Measurements from ENCODE around the gene TJP1. TPM values are rescaled to one million over a fixed set of nuclear protein-coding genes. Genes with fewer than 3 reads are reported as not detected.

The TJP1 gene
- polyA plus RNA-seq, 1 donor (not counting 4 experiments of a cell fraction or from before 2014, with no cell fraction given): 54.7 TPM

DNA sequence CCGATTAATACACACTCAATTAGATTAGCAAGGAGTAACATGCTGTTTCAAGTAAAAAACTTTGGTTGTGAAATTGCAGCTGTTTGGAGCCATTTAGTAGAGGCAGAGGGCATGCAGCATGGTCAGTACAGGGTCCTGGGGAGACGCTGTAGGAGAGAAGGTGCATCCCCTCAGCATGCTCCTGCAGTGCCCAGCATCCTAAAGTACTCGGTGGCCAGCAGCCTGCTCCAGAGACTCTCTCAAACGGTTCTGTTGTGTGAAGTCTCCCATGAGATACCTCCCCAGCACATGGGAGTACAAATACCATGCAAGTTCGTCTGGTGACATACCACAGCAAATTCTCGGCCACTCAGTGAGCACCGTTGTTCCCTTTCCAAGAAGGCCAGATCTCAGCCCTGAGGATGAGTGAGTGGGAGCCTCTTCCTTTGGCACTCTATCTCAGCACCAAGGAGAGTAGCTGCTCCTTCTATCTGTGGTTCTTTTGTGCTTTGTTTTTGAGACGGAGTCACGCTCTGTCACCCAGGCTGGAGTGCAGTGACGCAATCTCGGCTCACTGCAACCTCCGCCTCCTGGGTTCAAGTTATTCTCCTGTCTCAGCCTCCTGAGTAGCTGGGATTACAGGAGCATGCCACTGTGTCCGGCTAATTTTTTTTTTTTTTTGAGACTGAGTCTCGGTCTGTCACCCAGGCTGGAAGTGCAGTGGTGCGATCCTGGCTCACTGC is 72.7 kb downstream of the TJP1 start:
- DNase-seq (ENCODE audit: low read depth, low spot score) (no peak), FAIRE-seq (no peak)
- no peak overlapping the region for H3K4me2 ChIP-seq (ENCODE audit: control insufficient read depth, extremely low read depth, insufficient read depth, low read depth, low read length)
- H3K4me1 ChIP-seq (ENCODE audit: control insufficient read depth, extremely low read depth, insufficient read depth, low read length): no peaks in the 10 kb centered on the region
- H3K27ac ChIP-seq (ENCODE audit: control insufficient read depth, insufficient read depth, low read length): no peak overlapping the region
- peaks cover 2 to 8% of the 10 kb centered on the region in 2 experiments for H3K36me3 ChIP-seq (ENCODE audit: control insufficient read depth in 2 of 2, extremely low read depth in 1 of 2, insufficient read depth in 2 of 2, low read length in 2 of 2)
- no peaks in the 10 kb centered on the region for H3K9me1 ChIP-seq (ENCODE audit: control insufficient read depth, extremely low read depth, insufficient read depth, low read length)
- H3K4me3 ChIP-seq (ENCODE audit: control insufficient read depth in 2 of 3, extremely low read depth in 1 of 3, insufficient read depth in 2 of 3, low read depth in 1 of 3, low read length in 3 of 3): no peak overlapping the region
- H2AFZ ChIP-seq (ENCODE audit: control insufficient read depth, low read length): no peak overlapping the region
- no peaks in the 10 kb centered on the region for H4K20me1 ChIP-seq (ENCODE audit: control insufficient read depth, extremely low read depth, insufficient read depth, low read length)
- no peaks in the 10 kb centered on the region for H3K27me3 ChIP-seq (ENCODE audit: control insufficient read depth, extremely low read depth, insufficient read depth, low read length)
- peaks cover 10% of the 10 kb centered on the region for H3K79me2 ChIP-seq (ENCODE audit: control insufficient read depth, insufficient read depth, low read length)
- TF ChIP-seq EZH2 (IDR thresholded peaks at IDR 0.05; ENCODE audit: low read length): no peak
- TF ChIP-seq, protein P1, sequence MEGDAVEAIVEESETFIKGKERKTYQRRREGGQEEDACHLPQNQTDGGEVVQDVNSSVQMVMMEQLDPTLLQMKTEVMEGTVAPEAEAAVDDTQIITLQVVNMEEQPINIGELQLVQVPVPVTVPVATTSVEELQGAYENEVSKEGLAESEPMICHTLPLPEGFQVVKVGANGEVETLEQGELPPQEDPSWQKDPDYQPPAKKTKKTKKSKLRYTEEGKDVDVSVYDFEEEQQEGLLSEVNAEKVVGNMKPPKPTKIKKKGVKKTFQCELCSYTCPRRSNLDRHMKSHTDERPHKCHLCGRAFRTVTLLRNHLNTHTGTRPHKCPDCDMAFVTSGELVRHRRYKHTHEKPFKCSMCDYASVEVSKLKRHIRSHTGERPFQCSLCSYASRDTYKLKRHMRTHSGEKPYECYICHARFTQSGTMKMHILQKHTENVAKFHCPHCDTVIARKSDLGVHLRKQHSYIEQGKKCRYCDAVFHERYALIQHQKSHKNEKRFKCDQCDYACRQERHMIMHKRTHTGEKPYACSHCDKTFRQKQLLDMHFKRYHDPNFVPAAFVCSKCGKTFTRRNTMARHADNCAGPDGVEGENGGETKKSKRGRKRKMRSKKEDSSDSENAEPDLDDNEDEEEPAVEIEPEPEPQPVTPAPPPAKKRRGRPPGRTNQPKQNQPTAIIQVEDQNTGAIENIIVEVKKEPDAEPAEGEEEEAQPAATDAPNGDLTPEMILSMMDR (optimal IDR thresholded peaks at IDR 0.05 in 1 of 3, IDR thresholded peaks at IDR 0.05 in 1 of 3, conservative IDR thresholded peaks at IDR 0.05 in 1 of 3; ENCODE audit: extremely low read depth in 1 of 3, insufficient read depth in 2 of 3, low read length in 3 of 3): no peak
- H3K9me3 ChIP-seq (ENCODE audit: control insufficient read depth, low read depth, low read length): no peaks in the 10 kb centered on the region
- dilution Hi-C loops (cut with MboI; ENCODE audit: extremely low pct_ligation_motif_present, low sequenced_read_pairs): no loop called here
- no peak overlapping the region for H3K9ac ChIP-seq (ENCODE audit: control insufficient read depth, extremely low read depth, insufficient read depth, low read length)

DNA sequence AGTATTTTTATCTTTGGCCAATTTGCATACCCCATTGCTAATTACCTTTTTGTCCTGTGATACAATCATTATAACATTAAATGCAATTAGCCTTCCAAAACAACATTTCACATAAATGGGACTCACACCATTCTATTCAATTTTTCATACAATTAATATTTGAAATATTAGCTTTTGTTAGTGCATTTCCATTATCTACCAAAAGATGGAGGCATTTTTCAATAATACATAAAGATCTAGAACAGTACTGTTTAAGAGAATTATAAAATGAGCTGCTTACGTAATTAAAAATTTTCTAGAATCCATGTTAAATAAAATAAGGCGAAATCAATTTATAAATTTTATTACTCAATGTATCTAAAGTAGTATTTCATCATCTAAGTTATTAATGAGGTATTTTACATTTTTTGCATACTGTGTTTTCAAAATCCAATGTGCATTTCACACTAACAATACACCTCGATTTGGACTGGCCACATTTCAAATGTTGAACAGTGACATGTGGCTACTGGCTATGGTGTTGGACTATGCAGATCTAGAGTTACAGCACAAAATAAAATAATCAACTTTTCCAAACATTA is 74.3 kb downstream of the TJP1 start:
- DNase-seq (ENCODE audit: low read depth, low spot score): no peak
- no peaks in the 10 kb centered on the region for H4K20me1 ChIP-seq (ENCODE audit: control insufficient read depth, extremely low read depth, insufficient read depth, low read length)
- dilution Hi-C loops (cut with MboI; ENCODE audit: extremely low pct_ligation_motif_present, low sequenced_read_pairs): no loop called here

More for the DNA sequence above, 74.3 kb downstream of the TJP1 start:
- H3K4me2 ChIP-seq (ENCODE audit: control insufficient read depth, extremely low read depth, insufficient read depth, low read depth, low read length): no peak overlapping the region
- no peak overlapping the region for H2AFZ ChIP-seq (ENCODE audit: control insufficient read depth, low read length)
- H3K9me1 ChIP-seq (ENCODE audit: control insufficient read depth, extremely low read depth, insufficient read depth, low read length): no peaks in the 10 kb centered on the region
- no peak overlapping the region for H3K4me3 ChIP-seq (ENCODE audit: control insufficient read depth in 2 of 3, extremely low read depth in 1 of 3, insufficient read depth in 2 of 3, low read depth in 1 of 3, low read length in 3 of 3)
- H3K9ac ChIP-seq (ENCODE audit: control insufficient read depth, extremely low read depth, insufficient read depth, low read length): no peak overlapping the region
- peaks cover 8% of the 10 kb centered on the region for H3K79me2 ChIP-seq (ENCODE audit: control insufficient read depth, insufficient read depth, low read length)
- H3K9me3 ChIP-seq (ENCODE audit: control insufficient read depth, low read depth, low read length): no peaks in the 10 kb centered on the region
- no peaks in the 10 kb centered on the region for H3K4me1 ChIP-seq (ENCODE audit: control insufficient read depth, extremely low read depth, insufficient read depth, low read length)
- TF ChIP-seq EZH2 (IDR thresholded peaks at IDR 0.05; ENCODE audit: low read length): no peak
- TF ChIP-seq, protein P1 (optimal IDR thresholded peaks at IDR 0.05 in 1 of 3, IDR thresholded peaks at IDR 0.05 in 1 of 3, conservative IDR thresholded peaks at IDR 0.05 in 1 of 3; ENCODE audit: extremely low read depth in 1 of 3, insufficient read depth in 2 of 3, low read length in 3 of 3): no peak
- no peaks in the 10 kb centered on the region for H3K27me3 ChIP-seq (ENCODE audit: control insufficient read depth, extremely low read depth, insufficient read depth, low read length)
- H3K36me3 ChIP-seq (ENCODE audit: control insufficient read depth in 2 of 2, extremely low read depth in 1 of 2, insufficient read depth in 2 of 2, low read length in 2 of 2): peaks cover 2 to 8% of the 10 kb centered on the region in 2 experiments
- no peak overlapping the region for H3K27ac ChIP-seq (ENCODE audit: control insufficient read depth, insufficient read depth, low read length)
- FAIRE-seq: no peak
